HCT116 (cell line): ENCODE data around the gene RNF8.

ENCODE experiments used
- EZH2phosphoT487 ChIP-seq: fragments of 200-600 bp; IDR thresholded peaks from 2 replicates; pipeline ENCODE4 v1.6.1; 2018; ENCODE audit warnings: antibody characterized with exemption, borderline replicate concordance
- FOSL1 ChIP-seq: IDR thresholded peaks from 2 replicates; pipeline ENCODE4 v1.6.1; 2012; ENCODE audit warnings: low read depth
- POLR2A ChIP-seq: IDR thresholded peaks from 2 replicates; pipeline ENCODE4 v1.7.0; 2011; ENCODE audit warnings: borderline replicate concordance; ENCODE audit not compliant: insufficient read depth, insufficient read length; ENCODE audit errors: extremely low read depth
- TF ChIP-seq, protein P1 (sequence below), 3 experiments: fragments of 200-600 bp in 1 of 3; sonication (generic) in 1 of 3; IDR thresholded peaks in 2 of 3; conservative IDR thresholded peaks in 1 of 3; 2 replicates each; pipeline ENCODE4 v1.5.1; 2012 to 2017; ENCODE audit warnings: low read depth in 2 of 3, low read length in 2 of 3, antibody characterized with exemption in 1 of 3, borderline replicate concordance in 1 of 3, control low read depth in 1 of 3, mild to moderate bottlenecking in 1 of 3, mixed read lengths in 1 of 3, mixed run types in 1 of 3, moderate library complexity in 1 of 3; ENCODE audit not compliant: insufficient read depth in 1 of 3

- TF ChIP-seq, protein P1, sequence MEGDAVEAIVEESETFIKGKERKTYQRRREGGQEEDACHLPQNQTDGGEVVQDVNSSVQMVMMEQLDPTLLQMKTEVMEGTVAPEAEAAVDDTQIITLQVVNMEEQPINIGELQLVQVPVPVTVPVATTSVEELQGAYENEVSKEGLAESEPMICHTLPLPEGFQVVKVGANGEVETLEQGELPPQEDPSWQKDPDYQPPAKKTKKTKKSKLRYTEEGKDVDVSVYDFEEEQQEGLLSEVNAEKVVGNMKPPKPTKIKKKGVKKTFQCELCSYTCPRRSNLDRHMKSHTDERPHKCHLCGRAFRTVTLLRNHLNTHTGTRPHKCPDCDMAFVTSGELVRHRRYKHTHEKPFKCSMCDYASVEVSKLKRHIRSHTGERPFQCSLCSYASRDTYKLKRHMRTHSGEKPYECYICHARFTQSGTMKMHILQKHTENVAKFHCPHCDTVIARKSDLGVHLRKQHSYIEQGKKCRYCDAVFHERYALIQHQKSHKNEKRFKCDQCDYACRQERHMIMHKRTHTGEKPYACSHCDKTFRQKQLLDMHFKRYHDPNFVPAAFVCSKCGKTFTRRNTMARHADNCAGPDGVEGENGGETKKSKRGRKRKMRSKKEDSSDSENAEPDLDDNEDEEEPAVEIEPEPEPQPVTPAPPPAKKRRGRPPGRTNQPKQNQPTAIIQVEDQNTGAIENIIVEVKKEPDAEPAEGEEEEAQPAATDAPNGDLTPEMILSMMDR (IDR thresholded peaks at IDR 0.05 in 2 of 3, conservative IDR thresholded peaks at IDR 0.05 in 1 of 3; ENCODE audit: borderline replicate concordance in 1 of 3, insufficient read depth in 1 of 3, low read depth in 2 of 3, low read length in 2 of 3): no peak
- no peak for TF ChIP-seq POLR2A
- no peak for TF ChIP-seq FOSL1
- no peak for TF ChIP-seq EZH2phosphoT487
These were observed 10.5 kb upstream of the RNF8 start for GRCh38 chr6:37343248-37343647.
